Caco-2 (cell line): Measurements from ENCODE around the gene TBL1X. TPM values are rescaled to one million over a fixed set of nuclear protein-coding genes. Genes with fewer than 3 reads are reported as not detected.

Experiments used
- BruUV-seq: library from RNA; stranded (reverse); fragments of 400-500 nt; replicated peaks from 2 replicates; lab custom pipeline; 2021; lab: Mats Ljungman, UMichigan
- CTCF ChIA-PET: fragments of 300-600 bp; sonication (Branson Sonifier 250); formaldehyde crosslinking; loops from one replicate; lab custom pipeline; 2022; ENCODE audit warnings: antibody characterized with exemption; lab: Charles Lee
- POLR2A ChIA-PET: fragments of 300-600 bp; sonication (Branson Sonifier 250); formaldehyde crosslinking; loops from one replicate; lab custom pipeline; 2022; ENCODE audit warnings: antibody characterized with exemption; lab: Charles Lee
- DNase-seq, 2 experiments: peaks; one replicate each; pipeline versions ENCODE4 v3.0.0 to v3.0.0-alpha.2; 2020 to 2022
- H3K27me3 ChIP-seq: replicated peaks from 2 replicates; pipeline ENCODE4 v1.6.0; 2011; ENCODE audit warnings: low read length; ENCODE audit not compliant: control insufficient read depth, insufficient read depth
- H3K36me3 ChIP-seq: 2 replicates; pipeline ENCODE4 v1.5.1; 2011; ENCODE audit warnings: low read length; ENCODE audit not compliant: control insufficient read depth, insufficient read depth
- H3K4me1 ChIP-seq: fragments of 250-450 bp; sonication (Bioruptor Pico); 2 replicates; pipeline ENCODE4 v1.5.1; 2020; ENCODE audit warnings: mild to moderate bottlenecking
- H3K4me3 ChIP-seq: 2 replicates; pipeline ENCODE4 v1.5.1; 2011; ENCODE audit warnings: low read depth, mild to moderate bottlenecking, control low read depth, low read length
- H3K9me3 ChIP-seq: fragments of 250-450 bp; sonication (Bioruptor Pico); 2 replicates; pipeline ENCODE4 v1.5.1; 2020; ENCODE audit warnings: mild to moderate bottlenecking, moderate library complexity
- H3K27ac Mint-ChIP-seq: one replicate; pipeline ENCODE4 v1.8.0; 2022; ENCODE audit warnings: mixed read lengths; ENCODE audit not compliant: unreplicated experiment
- H3K27me3 Mint-ChIP-seq: one replicate; pipeline ENCODE4 v1.8.0; 2022; ENCODE audit warnings: mixed read lengths; ENCODE audit not compliant: insufficient read depth, unreplicated experiment
- H3K36me3 Mint-ChIP-seq: one replicate; pipeline ENCODE4 v1.8.0; 2022; ENCODE audit warnings: mild to moderate bottlenecking, mixed read lengths; ENCODE audit not compliant: insufficient read depth, unreplicated experiment
- H3K4me1 Mint-ChIP-seq: one replicate; pipeline ENCODE4 v1.8.0; 2022; ENCODE audit warnings: low read depth, mixed read lengths; ENCODE audit not compliant: unreplicated experiment
- H3K4me3 Mint-ChIP-seq: one replicate; pipeline ENCODE4 v1.8.0; 2022; ENCODE audit warnings: mild to moderate bottlenecking, moderate library complexity, mixed read lengths; ENCODE audit not compliant: unreplicated experiment
- H3K9me3 Mint-ChIP-seq: one replicate; pipeline ENCODE4 v1.8.0; 2022; ENCODE audit warnings: mixed read lengths; ENCODE audit not compliant: unreplicated experiment
- CTCF ChIP-seq, 2 experiments: fragments of 200-600 bp in 1 of 2; IDR thresholded peaks; 1 replicate in 1 of 2; 2 replicates in 1 of 2; pipeline versions ENCODE4 v1.5.1 to v1.8.0; 2011 to 2022; ENCODE audit warnings: antibody characterized with exemption in 1 of 2, control low read depth in 1 of 2, inconsistent platforms in 1 of 2, low read depth in 1 of 2, low read length in 1 of 2, mild to moderate bottlenecking in 1 of 2, moderate library complexity in 1 of 2; ENCODE audit not compliant: insufficient read depth in 1 of 2, severe bottlenecking in 1 of 2, unreplicated experiment in 1 of 2
- intact Hi-C: fragments of 100-400 bp; cut with micrococcal nuclease; formaldehyde crosslinking; loops from one replicate; pipeline ENCODE4 v1.10.0; 2022; ENCODE audit not compliant: unreplicated experiment
- total RNA-seq: library from RNA; stranded (reverse); gene quantifications from 2 replicates; pipeline ENCODE4 v1.2.3, GENCODE V29; 2022

Gene TBL1X
- total RNA-seq, 1 experiment from 2014 or later, result 84.2 TPM

DNA sequence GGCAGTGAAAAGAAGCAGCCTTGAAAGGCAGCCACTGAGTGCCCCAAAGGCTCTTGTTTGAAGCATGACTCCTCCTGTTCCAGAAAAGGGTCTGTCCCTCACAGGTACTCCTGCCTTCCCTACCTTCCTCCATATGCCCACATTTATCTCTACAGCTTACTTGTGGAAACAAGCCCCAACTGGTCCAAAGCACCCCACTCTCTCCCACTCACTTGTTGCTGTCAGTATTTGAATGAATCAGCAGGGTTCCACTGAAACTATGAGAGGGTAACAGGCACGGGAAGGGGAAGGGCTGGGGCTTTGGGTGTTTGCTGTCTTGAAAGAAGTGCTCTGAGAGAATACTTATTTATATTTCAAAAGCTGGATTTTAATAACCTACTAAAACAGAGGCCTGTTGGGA is 265.9 kb downstream of the TBL1X start:
- Mint-ChIP-seq H3K4me3 (no peak overlapping the region), H3K27ac (no peak overlapping the region), H3K36me3 (peaks cover 7% of the 10 kb centered on the region), H3K27me3 (no peaks in the 10 kb centered on the region), H3K4me1 (no peaks in the 10 kb centered on the region), H3K9me3 (no peaks in the 10 kb centered on the region)
- Histone ChIP-seq H3K9me3 (no peaks in the 10 kb centered on the region), H3K36me3 (no peaks in the 10 kb centered on the region), H3K4me1 (no peaks in the 10 kb centered on the region), H3K4me3 (no peak overlapping the region), H3K27me3 (no peaks in the 10 kb centered on the region)
- DNase-seq, result no peak
- BruUV-seq, result no TSS peak
- intact Hi-C loops, result no loop called here
- CTCF ChIA-PET, result no interaction called here
- POLR2A ChIA-PET, result no interaction called here
- no peak for TF ChIP-seq CTCF (IDR thresholded peaks at IDR 0.05; ENCODE audit: insufficient read depth in 1 of 2, low read depth in 1 of 2, low read length in 1 of 2, severe bottlenecking in 1 of 2, unreplicated experiment in 1 of 2)

GRCh38 chrX:9737363-9737762 is 272.5 kb downstream of the TBL1X start:
- no peak for TF ChIP-seq CTCF (IDR thresholded peaks at IDR 0.05; ENCODE audit: insufficient read depth in 1 of 2, low read depth in 1 of 2, low read length in 1 of 2, severe bottlenecking in 1 of 2, unreplicated experiment in 1 of 2)
- BruUV-seq, result no TSS peak
- no peaks in the 10 kb centered on the region for H3K27me3 ChIP-seq
- no peaks in the 10 kb centered on the region for H3K9me3 ChIP-seq
- ChIA-PET CTCF (no interaction called here), POLR2A (no interaction called here)
- H3K27me3 Mint-ChIP-seq, result no peaks in the 10 kb centered on the region
- DNase-seq, result no peak
- H3K27ac Mint-ChIP-seq, result no peak overlapping the region
- H3K4me3 Mint-ChIP-seq, result no peak overlapping the region
- H3K4me1 Mint-ChIP-seq, result no peaks in the 10 kb centered on the region
- H3K36me3 Mint-ChIP-seq, result no peaks in the 10 kb centered on the region
- no peaks in the 10 kb centered on the region for H3K36me3 ChIP-seq
- no peak overlapping the region for H3K4me3 ChIP-seq
- no peaks in the 10 kb centered on the region for H3K4me1 ChIP-seq
- no peaks in the 10 kb centered on the region for H3K9me3 Mint-ChIP-seq
- intact Hi-C loops, result no loop called here

DNA sequence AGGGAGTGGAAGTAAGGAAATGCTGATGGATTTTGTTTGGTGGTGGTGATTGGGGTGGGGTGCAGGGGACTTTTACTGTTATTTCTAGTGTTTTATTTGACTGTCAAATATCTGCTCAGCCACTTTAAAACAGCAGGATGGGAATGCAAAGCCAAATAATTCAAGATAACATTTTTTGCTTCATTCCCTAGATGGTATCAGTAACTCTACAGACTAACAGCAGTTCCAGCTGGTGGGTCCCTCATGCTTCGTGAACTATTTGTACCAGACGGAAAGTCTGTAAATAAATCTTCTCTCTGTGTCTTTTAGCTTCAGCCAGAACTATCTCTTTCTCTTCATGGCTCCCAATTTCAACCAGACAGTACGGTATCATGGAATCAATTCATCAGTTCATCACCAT is 273.3 kb downstream of the TBL1X start:
- H3K4me1 Mint-ChIP-seq, result no peaks in the 10 kb centered on the region
- no peaks in the 10 kb centered on the region for H3K36me3 ChIP-seq
- H3K9me3 ChIP-seq, result no peaks in the 10 kb centered on the region
- intact Hi-C loops, result no loop called here
- H3K4me3 Mint-ChIP-seq, result no peak overlapping the region
- H3K36me3 Mint-ChIP-seq, result no peaks in the 10 kb centered on the region
- H3K9me3 Mint-ChIP-seq, result no peaks in the 10 kb centered on the region
- no peak for TF ChIP-seq CTCF (IDR thresholded peaks at IDR 0.05; ENCODE audit: insufficient read depth in 1 of 2, low read depth in 1 of 2, low read length in 1 of 2, severe bottlenecking in 1 of 2, unreplicated experiment in 1 of 2)
- H3K27ac Mint-ChIP-seq, result no peak overlapping the region
- no peaks in the 10 kb centered on the region for H3K27me3 ChIP-seq
- H3K4me3 ChIP-seq, result no peak overlapping the region
- no TSS peak for BruUV-seq
- DNase-seq, result no peak
- no peaks in the 10 kb centered on the region for H3K4me1 ChIP-seq
- POLR2A ChIA-PET, result no interaction called here
- CTCF ChIA-PET, result no interaction called here
- no peaks in the 10 kb centered on the region for H3K27me3 Mint-ChIP-seq
